Gastroesophageal sphincter (tissue), 4 donors: ENCODE data around the gene MTRR. TPM values are rescaled to one million over a fixed set of nuclear protein-coding genes. Genes with fewer than 3 reads are reported as not detected.

Experiments
- ATAC-seq: fragments of 150-250 bp; one replicate; pipeline ENCODE4 v1.9.1; 2016; ENCODE audit warnings: mild to moderate bottlenecking, moderate library complexity
- H3K27ac ChIP-seq, 4 donors: fragments of 200-600 bp; sonication (generic) in 3 of 4; 1 replicate in 3 of 4; 2 replicates in 1 of 4; pipeline ENCODE4 v1.5.1; 2016 to 2019
- H3K27me3 ChIP-seq: fragments of 200-600 bp; sonication (generic); one replicate; pipeline ENCODE4 v1.5.1; 2019
- H3K36me3 ChIP-seq, 2 donors: fragments of 200-600 bp; sonication (generic); one replicate each; pipeline ENCODE4 v1.5.1; 2019; ENCODE audit warnings: control low read depth in 1 of 2
- H3K4me1 ChIP-seq, 3 donors: fragments of 200-600 bp; sonication (generic); 1 replicate in 2 of 3; 2 replicates in 1 of 3; pipeline ENCODE4 v1.5.1; 2016 to 2019; ENCODE audit warnings: control low read depth in 2 of 3
- H3K4me3 ChIP-seq, 2 donors: fragments of 200-600 bp; sonication (generic); one replicate each; pipeline ENCODE4 v1.5.1; 2019; ENCODE audit warnings: mild to moderate bottlenecking in 1 of 2, moderate library complexity in 1 of 2
- H3K9me3 ChIP-seq, 3 donors: fragments of 200-600 bp; sonication (generic); one replicate each; pipeline ENCODE4 v1.5.1; 2017 to 2019; ENCODE audit warnings: control low read depth in 2 of 3
- EP300 ChIP-seq: sonication (generic); formaldehyde crosslinking; IDR thresholded peaks from one replicate; pipeline ENCODE4 v1.6.1; 2017; ENCODE audit warnings: antibody characterized with exemption, mild to moderate bottlenecking
- POLR2A ChIP-seq, 2 donors: fragments of 450-650 bp; IDR thresholded peaks; one replicate each; pipeline ENCODE4 v1.6.1; 2017; ENCODE audit warnings: antibody characterized with exemption in 2 of 2, mild to moderate bottlenecking in 2 of 2, moderate library complexity in 1 of 2
- POLR2AphosphoS5 ChIP-seq: sonication (generic); formaldehyde crosslinking; IDR thresholded peaks from one replicate; pipeline ENCODE4 v1.6.1; 2017; ENCODE audit warnings: antibody characterized with exemption
- WGBS, 2 donors: methylation state at CpG; one replicate each; pipeline ENCODE4 v1.1.5; 2018; ENCODE audit warnings: low coverage in 1 of 2; 5-methylcytosine and 5-hydroxymethylcytosine counted together
- total RNA-seq, 4 donors: library from RNA; depleted of rRNA; stranded (reverse); fragments of >200 nt; gene quantifications; one replicate each; pipeline ENCODE4 v1.1.0, GENCODE V29; 2016
- TF ChIP-seq, protein P1 (sequence below), 4 experiments: fragments of 200-600 bp in 2 of 4; fragments of 450-650 bp in 2 of 4; sonication (generic) in 1 of 4; IDR thresholded peaks; one replicate each; pipeline ENCODE4 v1.5.1; 2017 to 2019; ENCODE audit warnings: antibody characterized with exemption in 4 of 4, mild to moderate bottlenecking in 2 of 4, moderate library complexity in 2 of 4

MTRR gene
- total RNA-seq, 4 donors from 2014 or later = 29.3 to 44.0 (median 35.5) TPM

GRCh38 chr5:7873216-7873615 is 4.3 kb downstream of the MTRR start:
- Histone ChIP-seq H3K27ac (no peak overlapping the region), H3K9me3 (no peaks in the 10 kb centered on the region), H3K36me3 (peaks cover 10 to 39% of the 10 kb centered on the region in 2 donors), H3K27me3 (no peaks in the 10 kb centered on the region), H3K4me1 (peaks cover 6 to 34% (median 9%) of the 10 kb centered on the region in 3 donors), H3K4me3 (no peak overlapping the region)
- no peak for TF ChIP-seq POLR2A (IDR thresholded peaks at IDR 0.05)
- TF ChIP-seq POLR2AphosphoS5 = no peak
- TF ChIP-seq, protein P1, sequence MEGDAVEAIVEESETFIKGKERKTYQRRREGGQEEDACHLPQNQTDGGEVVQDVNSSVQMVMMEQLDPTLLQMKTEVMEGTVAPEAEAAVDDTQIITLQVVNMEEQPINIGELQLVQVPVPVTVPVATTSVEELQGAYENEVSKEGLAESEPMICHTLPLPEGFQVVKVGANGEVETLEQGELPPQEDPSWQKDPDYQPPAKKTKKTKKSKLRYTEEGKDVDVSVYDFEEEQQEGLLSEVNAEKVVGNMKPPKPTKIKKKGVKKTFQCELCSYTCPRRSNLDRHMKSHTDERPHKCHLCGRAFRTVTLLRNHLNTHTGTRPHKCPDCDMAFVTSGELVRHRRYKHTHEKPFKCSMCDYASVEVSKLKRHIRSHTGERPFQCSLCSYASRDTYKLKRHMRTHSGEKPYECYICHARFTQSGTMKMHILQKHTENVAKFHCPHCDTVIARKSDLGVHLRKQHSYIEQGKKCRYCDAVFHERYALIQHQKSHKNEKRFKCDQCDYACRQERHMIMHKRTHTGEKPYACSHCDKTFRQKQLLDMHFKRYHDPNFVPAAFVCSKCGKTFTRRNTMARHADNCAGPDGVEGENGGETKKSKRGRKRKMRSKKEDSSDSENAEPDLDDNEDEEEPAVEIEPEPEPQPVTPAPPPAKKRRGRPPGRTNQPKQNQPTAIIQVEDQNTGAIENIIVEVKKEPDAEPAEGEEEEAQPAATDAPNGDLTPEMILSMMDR (IDR thresholded peaks at IDR 0.05) = no peak
- no peak for TF ChIP-seq EP300
- no peak for ATAC-seq
- WGBS, 2 donors = 86 to 89% methylated on average over 8 to 9 of the region's 9 CpGs

DNA sequence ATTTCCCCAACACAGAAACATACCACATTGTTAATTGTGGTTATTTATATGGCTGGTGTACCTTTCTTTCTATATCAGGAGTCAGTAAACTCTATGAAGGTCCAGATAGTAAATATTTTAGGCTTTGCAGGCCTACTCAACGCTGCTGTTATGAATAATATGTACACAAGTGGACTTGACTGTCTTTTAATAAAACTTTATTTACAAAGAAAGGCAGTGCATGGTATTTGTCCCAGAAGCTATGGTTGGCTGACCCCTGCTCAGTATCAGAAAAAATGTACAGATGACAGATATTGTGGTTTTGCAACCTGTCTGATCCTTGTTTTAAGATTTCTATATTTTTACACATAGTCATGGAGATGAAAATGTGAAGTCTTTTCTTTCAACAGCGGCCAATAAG is 5.7 kb downstream of the MTRR start:
- Histone ChIP-seq H3K36me3 (peaks cover 11 to 52% of the 10 kb centered on the region in 2 donors), H3K27ac (no peak overlapping the region), H3K27me3 (no peaks in the 10 kb centered on the region), H3K9me3 (no peaks in the 10 kb centered on the region), H3K4me3 (no peak overlapping the region), H3K4me1 (peaks cover 6 to 31% (median 9%) of the 10 kb centered on the region in 3 donors)
- WGBS, 2 donors = 90 to 100% methylated on average over 2 of the region's 2 CpGs
- no peak for ATAC-seq
- TF ChIP-seq POLR2AphosphoS5 (no peak), POLR2A (IDR thresholded peaks at IDR 0.05) (no peak), EP300 (no peak)
- TF ChIP-seq, protein P1 (IDR thresholded peaks at IDR 0.05) = no peak

- no peak for ATAC-seq
- H3K27me3 ChIP-seq = no peaks in the 10 kb centered on the region
- TF ChIP-seq POLR2AphosphoS5 = no peak
- TF ChIP-seq EP300 = no peak
- no peak overlapping the region for H3K4me3 ChIP-seq
- no peak overlapping the region for H3K27ac ChIP-seq
- peaks cover 11 to 57% of the 10 kb centered on the region in 2 donors for H3K36me3 ChIP-seq
- H3K4me1 ChIP-seq = peaks cover 5 to 26% (median 7%) of the 10 kb centered on the region in 3 donors
- no peaks in the 10 kb centered on the region for H3K9me3 ChIP-seq
- 91 to 96% methylated on average over 4 of the region's 4 CpGs for WGBS, 2 donors
Observed at GRCh38 chr5:7875151-7875550, 6.2 kb downstream of the MTRR start.

- Histone ChIP-seq H3K4me1 (peaks cover 0 to 9% (median 0%) of the 10 kb centered on the region in 3 donors), H3K4me3 (no peak overlapping the region), H3K36me3 (peaks cover 11 to 74% of the 10 kb centered on the region in 2 donors), H3K27ac (no peak overlapping the region), H3K9me3 (no peaks in the 10 kb centered on the region), H3K27me3 (no peaks in the 10 kb centered on the region)
- no peak for ATAC-seq
- no peak for TF ChIP-seq POLR2AphosphoS5
- TF ChIP-seq, protein P1 (IDR thresholded peaks at IDR 0.05) = no peak
- no peak for TF ChIP-seq POLR2A (IDR thresholded peaks at IDR 0.05)
- no peak for TF ChIP-seq EP300
- 69 to 79% methylated on average over 2 to 3 of the region's 3 CpGs for WGBS, 2 donors
Observed at GRCh38 chr5:7876867-7877266, 7.9 kb downstream of the MTRR start.

GRCh38 chr5:7877851-7878250 is 8.9 kb downstream of the MTRR start:
- peaks cover 11 to 84% of the 10 kb centered on the region in 2 donors for H3K36me3 ChIP-seq
- H3K4me3 ChIP-seq = no peak overlapping the region
- no peak for TF ChIP-seq POLR2AphosphoS5
- TF ChIP-seq, protein P1 (IDR thresholded peaks at IDR 0.05) = no peak
- no peak for TF ChIP-seq EP300
- TF ChIP-seq POLR2A (IDR thresholded peaks at IDR 0.05) = no peak
- no peak for ATAC-seq
- H3K27me3 ChIP-seq = no peaks in the 10 kb centered on the region
- H3K4me1 ChIP-seq = peaks cover 0 to 1% (median 0%) of the 10 kb centered on the region in 3 donors
- WGBS, 2 donors = 73 to 75% methylated on average over 7 to 9 of the region's 9 CpGs
- no peak overlapping the region for H3K27ac ChIP-seq
- H3K9me3 ChIP-seq = no peaks in the 10 kb centered on the region
